ENCODE data around the gene TOPAZ1. TPM values are rescaled to one million over a fixed set of nuclear protein-coding genes. Genes with fewer than 3 reads are reported as not detected.
A peak's percentile ranks its signal among the peaks of the same experiment; 100 is the strongest.

The TOPAZ1 gene
- total RNA-seq, 1 donor from 2014 or later: not detected

- TF ChIP-seq CTCF (IDR thresholded peaks at IDR 0.05) (no peak), EZH2phosphoT487 (IDR thresholded peaks at IDR 0.05) (no peak), EZH2 (IDR thresholded peaks at IDR 0.05) (no peak)
- Mint-ChIP-seq H3K36me3 (no peaks in the 10 kb centered on the region), H3K9me3 (peaks cover 4% of the 10 kb centered on the region), H3K27ac (no peak overlapping the region), H3K27me3 (ENCODE audit: insufficient read depth, low read depth) (peaks cover under 1% of the 10 kb centered on the region), H3K4me3 (no peak overlapping the region), H3K4me1 (no peaks in the 10 kb centered on the region)
- Histone ChIP-seq H3K9me3 (ENCODE audit: low read depth) (no peaks in the 10 kb centered on the region), H3K27ac (no peak overlapping the region), H3K79me2 (ENCODE audit: low read depth) (no peaks in the 10 kb centered on the region), H3K4me2 (no peak overlapping the region), H4K20me1 (ENCODE audit: low read depth) (no peaks in the 10 kb centered on the region), H3K4me1 (no peaks in the 10 kb centered on the region), H3K36me3 (no peaks in the 10 kb centered on the region), H2AFZ (replicated peaks) (no peak overlapping the region), H3K9ac (no peak overlapping the region), H3F3A (ENCODE audit: low read depth) (no peaks in the 10 kb centered on the region), H3K27me3 (no peaks in the 10 kb centered on the region), H3K4me3 (no peak overlapping the region)
- DNase-seq (ENCODE audit: low spot score): no peak
Observed at GRCh38 chr3:44242721-44243120, 1.0 kb downstream of the TOPAZ1 start.

GRCh38 chr3:44248152-44248551 lies 6.5 kb downstream of the TOPAZ1 start:
- Mint-ChIP-seq H3K4me1 (no peaks in the 10 kb centered on the region), H3K27ac (no peak overlapping the region), H3K4me3 (no peak overlapping the region), H3K27me3 (ENCODE audit: insufficient read depth, low read depth) (no peaks in the 10 kb centered on the region), H3K9me3 (peaks cover 9% of the 10 kb centered on the region), H3K36me3 (no peaks in the 10 kb centered on the region)
- Histone ChIP-seq H3K79me2 (ENCODE audit: low read depth) (no peaks in the 10 kb centered on the region), H2AFZ (replicated peaks) (no peak overlapping the region), H3K27ac (no peak overlapping the region), H3K36me3 (no peaks in the 10 kb centered on the region), H3K9ac (no peak overlapping the region), H4K20me1 (ENCODE audit: low read depth) (no peaks in the 10 kb centered on the region), H3K4me1 (no peaks in the 10 kb centered on the region), H3F3A (ENCODE audit: low read depth) (no peaks in the 10 kb centered on the region), H3K9me3 (ENCODE audit: low read depth) (no peaks in the 10 kb centered on the region), H3K4me2 (no peak overlapping the region), H3K4me3 (no peak overlapping the region), H3K27me3 (no peaks in the 10 kb centered on the region)
- TF ChIP-seq EZH2 (IDR thresholded peaks at IDR 0.05) (no peak), EZH2phosphoT487 (IDR thresholded peaks at IDR 0.05) (no peak), CTCF (IDR thresholded peaks at IDR 0.05) (no peak)
- DNase-seq (ENCODE audit: low spot score): peak; percentile 15

GRCh38 chr3:44252332-44252959 lies 10.8 kb downstream of the TOPAZ1 start:
- Mint-ChIP-seq H3K27me3 (ENCODE audit: insufficient read depth, low read depth) (peaks cover 2% of the 10 kb centered on the region), H3K27ac (no peak overlapping the region), H3K4me3 (no peak overlapping the region), H3K9me3 (peaks cover 7% of the 10 kb centered on the region), H3K4me1 (no peaks in the 10 kb centered on the region), H3K36me3 (no peaks in the 10 kb centered on the region)
- H2AFZ ChIP-seq (replicated peaks): no peak overlapping the region
- DNase-seq (ENCODE audit: low spot score): no peak
- no peaks in the 10 kb centered on the region for H3K79me2 ChIP-seq (ENCODE audit: low read depth)
- H3K27me3 ChIP-seq: no peaks in the 10 kb centered on the region
- no peak overlapping the region for H3K9ac ChIP-seq
- H3K4me2 ChIP-seq: no peak overlapping the region
- H3K36me3 ChIP-seq: no peaks in the 10 kb centered on the region
- no peak overlapping the region for H3K27ac ChIP-seq
- no peak overlapping the region for H3K4me3 ChIP-seq
- no peaks in the 10 kb centered on the region for H3F3A ChIP-seq (ENCODE audit: low read depth)
- H4K20me1 ChIP-seq (ENCODE audit: low read depth): no peaks in the 10 kb centered on the region
- H3K9me3 ChIP-seq (ENCODE audit: low read depth): no peaks in the 10 kb centered on the region
- TF ChIP-seq EZH2phosphoT487 (IDR thresholded peaks at IDR 0.05): no peak
- no peak for TF ChIP-seq CTCF (IDR thresholded peaks at IDR 0.05)
- no peak for TF ChIP-seq EZH2 (IDR thresholded peaks at IDR 0.05)
- no peaks in the 10 kb centered on the region for H3K4me1 ChIP-seq

All from neural progenitor cell (in vitro differentiated cells).